Subcutaneous abdominal adipose tissue (tissue), 5 donors: ENCODE measurements around the gene GDF7.

Source experiments
- H3K27ac ChIP-seq: one replicate; pipeline ENCODE4 v1.7.0; 2013; ENCODE audit warnings: low read depth, mild to moderate bottlenecking, inconsistent platforms, low read length, moderate library complexity
- H3K27me3 ChIP-seq, 5 donors: one replicate each; pipeline ENCODE4 v1.7.0; 2013; ENCODE audit warnings: low read length in 5 of 5, inconsistent platforms in 1 of 5; ENCODE audit not compliant: control insufficient read depth in 5 of 5, insufficient read depth in 4 of 5
- H3K36me3 ChIP-seq, 5 donors: one replicate each; pipeline ENCODE4 v1.7.0; 2013; ENCODE audit warnings: low read length in 5 of 5; ENCODE audit not compliant: control insufficient read depth in 5 of 5, insufficient read depth in 5 of 5
- H3K4me1 ChIP-seq, 5 donors: one replicate each; pipeline ENCODE4 v1.7.0; 2013; ENCODE audit warnings: low read length in 5 of 5, mild to moderate bottlenecking in 3 of 5, moderate library complexity in 1 of 5; ENCODE audit not compliant: control insufficient read depth in 5 of 5, insufficient read depth in 5 of 5
- H3K4me3 ChIP-seq, 5 donors: one replicate each; pipeline ENCODE4 v1.7.0; 2013; ENCODE audit warnings: low read length in 5 of 5, low read depth in 1 of 5
- H3K9ac ChIP-seq, 5 donors: one replicate each; pipeline ENCODE4 v1.7.0; 2013; ENCODE audit warnings: low read length in 5 of 5, mild to moderate bottlenecking in 4 of 5, moderate library complexity in 3 of 5
- H3K9me3 ChIP-seq, 5 donors: one replicate each; pipeline ENCODE4 v1.7.0; 2013; ENCODE audit warnings: low read length in 5 of 5; ENCODE audit not compliant: control insufficient read depth in 5 of 5
- donor health status: healthy.
- donor health status: healthy.
- donor health status: healthy.
- donor health status: healthy.
- donor health status: healthy.

GDF7 gene

GRCh38 chr2:20678780-20679179 lies 11.8 kb downstream of the GDF7 start:
- H3K9ac ChIP-seq = no peak overlapping the region
- H3K4me1 ChIP-seq = peaks cover 3 to 15% (median 11%) of the 10 kb centered on the region in 5 donors
- no peak overlapping the region for H3K4me3 ChIP-seq

DNA sequence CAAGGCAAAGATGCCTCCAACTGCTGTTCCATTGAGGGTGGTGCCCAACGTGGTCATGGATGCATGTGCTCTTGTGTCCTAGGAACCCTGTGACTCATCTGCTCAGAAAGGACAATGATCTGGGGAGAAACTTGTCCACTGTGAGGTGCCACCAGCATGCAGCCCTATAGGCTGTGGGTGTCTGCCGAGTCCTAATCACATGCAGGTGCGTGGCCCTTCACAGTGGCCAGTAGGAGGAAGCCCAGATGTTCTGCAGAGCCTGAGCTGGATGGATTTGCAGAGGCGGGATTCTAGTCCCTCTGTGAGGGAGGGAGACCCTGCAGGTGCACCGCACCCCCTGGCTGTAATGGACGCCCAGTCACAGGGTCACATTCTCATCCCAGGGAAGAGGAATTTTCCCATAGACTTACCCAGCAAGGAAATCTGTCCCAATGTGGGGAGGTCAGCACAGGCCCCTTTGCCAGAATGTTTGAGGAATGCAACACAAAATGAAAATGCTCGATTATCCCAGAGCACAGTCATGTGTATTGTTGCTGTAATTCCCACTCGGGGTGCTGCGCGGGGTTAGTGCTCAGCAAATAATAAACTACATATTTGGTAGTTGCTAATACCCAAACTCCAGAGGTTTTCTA lies 13.9 kb downstream of the GDF7 start:
- H3K27me3 ChIP-seq = no peaks in the 10 kb centered on the region
- H3K9me3 ChIP-seq = no peaks in the 10 kb centered on the region
- H3K36me3 ChIP-seq = peaks cover 5 to 32% (median 16%) of the 10 kb centered on the region in 5 donors
- no peak overlapping the region for H3K9ac ChIP-seq
- H3K27ac ChIP-seq = no peak overlapping the region
- H3K4me1 ChIP-seq = peaks cover 0 to 4% (median 0%) of the 10 kb centered on the region in 5 donors
- no peak overlapping the region for H3K4me3 ChIP-seq

More at GRCh38 chr2:20678780-20679179, 11.8 kb downstream of the GDF7 start:
- Histone ChIP-seq H3K36me3 (peaks cover 0 to 20% (median 12%) of the 10 kb centered on the region in 5 donors), H3K27me3 (peaks cover 0 to 12% (median 0%) of the 10 kb centered on the region in 5 donors), H3K9me3 (no peaks in the 10 kb centered on the region), H3K27ac (no peak overlapping the region)

DNA sequence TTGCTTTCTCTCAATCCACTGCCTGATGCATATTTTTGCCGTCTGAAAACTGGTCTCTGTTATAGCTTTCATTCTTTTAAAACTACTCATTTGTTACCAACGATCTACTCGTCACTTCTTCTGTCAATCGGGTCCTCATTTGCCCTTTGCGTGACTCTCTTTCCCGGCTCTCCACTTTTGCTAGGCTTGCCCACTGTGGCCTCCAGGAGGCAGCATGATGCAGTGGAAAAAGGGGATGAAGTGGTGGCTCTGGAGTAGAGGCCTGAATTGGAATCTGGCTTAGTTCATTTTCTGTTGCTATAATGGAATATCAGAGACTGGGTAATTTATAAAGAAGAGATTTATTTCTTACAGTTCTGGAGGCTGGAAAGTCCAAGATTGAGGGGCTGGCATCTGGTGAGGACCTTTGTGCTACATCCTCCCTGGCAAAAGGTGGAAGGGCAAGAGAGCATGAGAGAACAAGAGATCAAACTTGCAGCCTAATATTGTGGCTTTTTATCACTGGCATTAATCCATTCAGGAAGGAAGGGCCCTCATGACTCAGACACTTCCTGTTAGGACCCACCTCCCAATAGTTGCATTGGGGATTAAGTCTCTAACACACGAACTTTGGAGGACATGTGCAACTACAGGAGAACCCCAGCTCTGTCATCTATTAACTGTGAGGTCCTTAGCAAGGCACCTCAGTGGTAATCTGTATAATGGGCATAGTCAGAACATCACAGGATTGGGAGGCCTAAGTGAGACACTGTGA lies 15.4 kb downstream of the GDF7 start:
- no peak overlapping the region for H3K27ac ChIP-seq
- no peak overlapping the region for H3K4me3 ChIP-seq
- H3K9ac ChIP-seq = no peak overlapping the region
- no peaks in the 10 kb centered on the region for H3K9me3 ChIP-seq
- no peaks in the 10 kb centered on the region for H3K27me3 ChIP-seq
- peaks cover 0 to 3% (median 0%) of the 10 kb centered on the region in 5 donors for H3K4me1 ChIP-seq
- H3K36me3 ChIP-seq = peaks cover 13 to 47% (median 30%) of the 10 kb centered on the region in 5 donors

DNA sequence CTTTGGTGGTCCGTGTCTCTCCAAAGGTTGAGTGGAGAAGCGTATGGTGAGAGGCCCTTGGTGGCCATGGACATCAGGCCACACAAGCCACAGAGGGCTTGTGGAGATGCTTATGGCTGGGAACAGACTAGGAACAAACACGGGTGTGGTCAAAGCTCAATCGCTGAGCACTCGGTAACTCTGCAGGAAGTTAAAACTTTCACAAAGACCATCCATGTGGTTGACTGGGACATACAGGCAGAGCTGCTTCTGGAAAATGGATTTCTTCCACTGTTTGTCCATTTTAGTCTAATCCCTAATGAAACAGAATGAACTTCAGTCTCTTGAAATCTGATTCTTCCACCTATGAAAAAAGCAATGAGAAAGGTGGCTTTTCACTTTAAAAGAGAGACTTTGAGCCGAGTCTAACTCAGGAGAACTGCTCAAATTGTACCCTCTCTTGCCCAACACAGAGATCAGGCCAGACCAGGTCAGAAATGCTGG lies 17.7 kb downstream of the GDF7 start:
- H3K36me3 ChIP-seq = peaks cover 21 to 60% (median 35%) of the 10 kb centered on the region in 5 donors
- H3K27me3 ChIP-seq = no peaks in the 10 kb centered on the region
- H3K4me3 ChIP-seq = no peak overlapping the region
- H3K9me3 ChIP-seq = no peaks in the 10 kb centered on the region
- H3K9ac ChIP-seq = no peak overlapping the region
- no peak overlapping the region for H3K27ac ChIP-seq
- H3K4me1 ChIP-seq = no peaks in the 10 kb centered on the region

DNA sequence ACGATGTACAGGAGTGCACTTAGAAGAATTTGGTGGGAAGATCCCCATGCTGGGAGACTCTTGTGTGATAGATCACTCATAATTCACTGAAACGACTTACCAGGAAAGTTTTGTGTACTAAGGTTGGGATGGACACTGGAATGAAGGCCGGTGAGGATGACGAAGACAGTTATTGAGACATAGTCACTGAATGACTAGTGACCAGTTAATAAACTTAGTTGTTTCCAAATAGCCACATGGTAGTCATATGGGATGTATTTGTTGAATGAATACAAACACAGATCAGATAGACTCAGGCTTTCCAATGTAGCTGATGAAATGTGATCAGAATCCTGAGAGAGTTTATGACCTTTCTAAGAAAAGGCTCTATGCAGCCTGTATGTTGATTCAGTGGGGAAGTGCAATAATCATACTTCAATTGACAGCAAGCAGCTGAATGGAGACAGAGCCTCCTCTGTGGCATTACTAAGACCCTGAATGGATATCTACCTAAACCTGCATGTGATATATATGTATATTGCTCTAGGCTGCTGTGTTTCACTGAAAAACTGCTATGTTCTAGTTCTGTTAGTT lies 20.4 kb downstream of the GDF7 start:
- no peak overlapping the region for H3K4me3 ChIP-seq

GRCh38 chr2:20689428-20690264 lies 22.7 kb downstream of the GDF7 start:
- no peaks in the 10 kb centered on the region for H3K27me3 ChIP-seq
- no peaks in the 10 kb centered on the region for H3K9me3 ChIP-seq
- peaks cover 23 to 55% (median 34%) of the 10 kb centered on the region in 5 donors for H3K36me3 ChIP-seq
- no peak overlapping the region for H3K9ac ChIP-seq
- no peak overlapping the region for H3K27ac ChIP-seq
- H3K4me1 ChIP-seq = no peaks in the 10 kb centered on the region
- no peak overlapping the region for H3K4me3 ChIP-seq

More for the DNA sequence above, 20.4 kb downstream of the GDF7 start:
- H3K27ac ChIP-seq = no peak overlapping the region
- no peak overlapping the region for H3K9ac ChIP-seq
- H3K9me3 ChIP-seq = no peaks in the 10 kb centered on the region
- no peaks in the 10 kb centered on the region for H3K27me3 ChIP-seq
- H3K4me1 ChIP-seq = no peaks in the 10 kb centered on the region
- H3K36me3 ChIP-seq = peaks cover 23 to 49% (median 31%) of the 10 kb centered on the region in 5 donors

- H3K9me3 ChIP-seq = no peaks in the 10 kb centered on the region
- peaks cover 15 to 50% (median 31%) of the 10 kb centered on the region in 5 donors for H3K36me3 ChIP-seq
- H3K4me1 ChIP-seq = no peaks in the 10 kb centered on the region
- H3K27ac ChIP-seq = no peak overlapping the region
- no peaks in the 10 kb centered on the region for H3K27me3 ChIP-seq
- no peak overlapping the region for H3K9ac ChIP-seq
- no peak overlapping the region for H3K4me3 ChIP-seq
Measured at GRCh38 chr2:20691076-20691734, 24.3 kb downstream of the GDF7 start.

DNA sequence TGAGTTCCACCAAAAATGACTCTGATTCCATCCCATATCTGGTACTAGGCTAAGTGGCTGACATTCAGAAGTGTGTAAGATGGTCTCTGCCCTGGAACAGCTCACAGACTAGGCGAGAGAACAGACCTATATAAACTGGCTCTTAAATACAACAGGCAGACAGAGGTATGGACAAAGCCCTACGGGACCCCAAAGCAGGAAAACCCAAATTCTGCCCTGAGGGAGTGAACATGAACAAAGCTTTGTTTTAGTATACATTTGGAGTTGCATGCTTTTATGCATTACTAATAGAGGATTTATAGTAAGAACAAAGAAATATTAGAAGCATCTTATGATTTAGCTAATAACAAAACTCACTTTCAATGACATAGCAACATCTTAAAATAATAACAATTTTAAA lies 25.1 kb downstream of the GDF7 start:
- no peaks in the 10 kb centered on the region for H3K4me1 ChIP-seq

DNA sequence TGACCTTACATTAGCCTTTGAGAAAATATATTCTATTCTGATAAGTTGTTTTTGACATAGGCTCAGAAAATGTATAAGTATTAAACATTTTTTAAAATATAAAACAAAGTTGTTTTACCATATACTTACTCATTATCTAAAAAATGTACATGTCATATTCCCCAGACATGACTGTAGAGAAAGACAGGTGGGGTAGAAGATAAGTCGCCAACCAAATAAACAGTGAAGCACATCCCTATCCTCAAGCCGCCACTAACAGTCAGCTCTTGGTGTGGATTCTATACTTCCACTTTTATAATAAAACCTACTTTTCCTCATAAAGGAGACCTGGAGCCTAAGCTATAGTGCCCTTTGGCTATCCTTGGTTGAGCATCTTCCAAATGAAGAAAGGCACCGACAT lies 26.4 kb downstream of the GDF7 start:
- H3K9me3 ChIP-seq = no peaks in the 10 kb centered on the region
- H3K4me1 ChIP-seq = no peaks in the 10 kb centered on the region
- H3K9ac ChIP-seq = no peak overlapping the region
- H3K36me3 ChIP-seq = peaks cover 11 to 34% (median 19%) of the 10 kb centered on the region in 5 donors
- H3K27ac ChIP-seq = no peak overlapping the region
- no peak overlapping the region for H3K4me3 ChIP-seq
- no peaks in the 10 kb centered on the region for H3K27me3 ChIP-seq

More for the DNA sequence above, 25.1 kb downstream of the GDF7 start:
- H3K4me3 ChIP-seq = no peak overlapping the region
- H3K9ac ChIP-seq = no peak overlapping the region
- no peaks in the 10 kb centered on the region for H3K9me3 ChIP-seq
- no peaks in the 10 kb centered on the region for H3K27me3 ChIP-seq
- peaks cover 13 to 43% (median 24%) of the 10 kb centered on the region in 5 donors for H3K36me3 ChIP-seq
- H3K27ac ChIP-seq = no peak overlapping the region
